HG02623 (cell line): ENCODE measurements around the gene BTBD2.
"Not testable (repeated sequence)": the region's sequence is repeated elsewhere in the genome, so short reads cannot be mapped to it uniquely, and the experiment has no call there.

Experiments
- ATAC-seq: cut with Tn5 transposase; IDR thresholded peaks from one replicate; pipeline ENCODE4 v1.9.1; 2021; ENCODE audit warnings: moderate library complexity; ENCODE audit not compliant: unreplicated experiment

BTBD2 gene

GRCh38 chr19:2040647-2041432, 25.3 kb upstream of the BTBD2 start:
- no peak for ATAC-seq

DNA sequence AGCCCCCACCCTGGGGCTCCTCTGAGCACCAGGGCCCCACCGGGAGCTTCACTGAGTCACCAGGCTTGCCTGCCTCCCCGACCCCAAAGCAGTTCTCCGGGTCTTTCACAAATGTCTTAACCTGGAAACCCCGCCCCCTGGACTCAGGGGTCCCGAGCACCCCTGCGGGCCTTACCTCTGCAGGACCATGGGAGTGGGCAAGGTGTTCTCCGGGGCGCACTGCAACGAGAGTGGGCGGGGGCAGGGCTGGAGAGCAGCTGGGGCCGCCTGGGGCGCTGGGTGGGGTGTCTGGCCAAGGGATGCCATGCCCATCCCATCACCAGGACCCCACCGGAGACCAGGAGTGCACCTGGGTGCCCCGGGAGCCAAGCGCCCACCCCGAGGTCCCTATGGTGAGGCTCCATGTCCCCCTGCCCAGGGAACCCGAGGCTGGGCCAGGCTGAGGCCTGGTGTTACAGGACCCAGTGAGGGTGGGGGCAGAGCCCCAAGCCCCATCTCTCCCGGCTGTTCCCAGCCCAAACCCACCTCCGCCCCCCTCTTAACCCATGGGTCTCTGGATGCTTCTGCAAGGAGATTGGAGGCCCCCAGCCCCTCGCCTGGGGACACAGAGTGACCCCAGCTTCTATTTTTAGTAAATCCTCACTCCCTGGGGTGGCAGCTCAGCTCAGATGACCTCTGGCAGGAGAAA, 24.6 kb upstream of the BTBD2 start:
- no peak for ATAC-seq

- no peak for ATAC-seq
Measured at GRCh38 chr19:2039089-2039958, 23.8 kb upstream of the BTBD2 start.

GRCh38 chr19:2038284-2039088, 23.0 kb upstream of the BTBD2 start:
- ATAC-seq: no peak

DNA sequence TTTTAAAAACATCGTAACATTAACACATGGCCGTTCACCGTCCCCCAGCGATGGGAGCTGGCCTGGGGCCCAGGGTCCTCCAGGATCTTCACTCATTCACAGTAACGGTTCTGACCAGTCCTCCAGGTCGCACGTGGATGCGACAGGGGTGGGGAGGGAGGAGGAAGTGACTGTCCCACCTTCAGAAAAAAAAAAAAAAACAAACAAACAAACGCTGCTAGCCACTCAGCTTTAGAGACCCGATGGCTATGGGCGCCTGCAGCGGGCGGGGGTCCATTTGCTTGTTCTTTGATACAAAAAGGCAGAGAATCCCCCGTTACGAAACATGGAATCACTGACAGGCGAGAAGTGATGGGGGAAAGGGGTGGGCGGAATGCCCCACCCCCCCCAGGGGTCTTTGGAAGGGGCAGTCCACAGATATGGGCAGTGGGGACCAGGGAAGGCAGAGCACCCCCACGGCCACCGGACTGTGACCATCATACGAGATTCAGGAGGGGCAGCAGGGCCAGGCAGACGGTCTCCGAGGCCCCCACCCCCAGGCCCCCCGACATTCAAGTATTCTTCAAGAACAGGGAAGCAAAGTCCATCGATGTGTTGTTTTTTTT, 22.2 kb upstream of the BTBD2 start:
- ATAC-seq: no peak

GRCh38 chr19:2036424-2036823, 20.9 kb upstream of the BTBD2 start:
- ATAC-seq: no peak

DNA sequence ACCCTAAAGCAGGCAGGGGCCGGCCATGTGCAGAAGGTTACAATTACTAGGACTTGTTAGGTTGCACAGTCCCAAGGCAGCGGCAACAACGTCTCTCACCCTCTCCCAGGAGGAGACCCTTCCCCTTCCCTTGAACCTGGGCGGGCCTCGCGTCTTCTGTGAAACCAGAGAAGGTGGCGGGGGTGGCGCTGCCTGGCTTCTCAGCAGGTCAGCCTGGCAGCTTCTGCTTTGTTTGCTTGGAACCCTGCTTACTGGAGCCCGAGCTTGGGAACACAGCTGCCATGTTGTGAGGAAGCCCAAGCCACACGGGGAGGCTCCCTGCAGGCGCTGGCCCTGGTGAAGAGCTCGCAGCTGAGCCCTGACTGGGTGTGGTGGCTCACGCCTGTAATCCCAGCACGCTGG, 20.1 kb upstream of the BTBD2 start:
- no peak for ATAC-seq

DNA sequence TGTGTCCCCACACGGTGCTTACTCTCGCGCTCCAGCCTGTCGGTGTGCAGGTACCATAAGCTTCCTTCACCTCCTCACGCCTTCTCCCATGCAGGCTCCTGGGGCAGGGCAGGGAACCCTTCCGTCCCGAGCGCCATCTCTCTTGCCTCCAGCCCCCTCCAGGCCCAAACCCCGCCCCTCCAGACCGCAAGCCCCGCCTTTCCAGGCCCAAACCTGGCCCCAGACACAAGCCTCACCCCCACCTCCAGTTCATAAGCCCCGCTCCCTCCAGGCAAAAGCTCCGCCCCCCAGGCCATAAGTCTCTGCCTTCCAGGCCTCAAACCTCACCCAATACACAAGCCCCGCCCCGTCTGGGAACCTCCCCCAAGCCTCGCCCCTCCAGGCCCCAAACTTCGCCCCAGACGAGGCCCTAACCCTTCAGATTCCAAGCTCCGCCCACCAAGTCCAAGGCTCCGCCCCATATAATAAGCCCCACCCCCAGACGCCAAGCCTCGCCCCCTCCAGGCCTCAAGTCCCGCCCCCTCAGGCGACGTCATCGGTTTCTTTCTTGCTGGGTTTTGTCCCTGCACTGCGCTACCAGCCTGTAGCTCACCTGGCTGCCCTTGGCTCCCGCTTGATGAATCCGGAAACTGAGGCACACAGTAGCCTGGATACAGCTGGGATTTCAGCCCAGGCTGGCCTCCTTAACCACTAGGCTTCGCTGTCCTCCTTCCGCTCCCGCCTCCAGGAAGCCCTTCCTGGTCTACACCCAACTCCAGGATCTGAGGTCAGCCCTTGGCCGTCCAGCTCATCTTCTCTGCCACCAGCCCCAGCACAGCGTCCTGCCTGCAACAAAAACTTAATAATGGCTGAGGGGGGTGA, 19.4 kb upstream of the BTBD2 start:
- ATAC-seq: no peak

DNA sequence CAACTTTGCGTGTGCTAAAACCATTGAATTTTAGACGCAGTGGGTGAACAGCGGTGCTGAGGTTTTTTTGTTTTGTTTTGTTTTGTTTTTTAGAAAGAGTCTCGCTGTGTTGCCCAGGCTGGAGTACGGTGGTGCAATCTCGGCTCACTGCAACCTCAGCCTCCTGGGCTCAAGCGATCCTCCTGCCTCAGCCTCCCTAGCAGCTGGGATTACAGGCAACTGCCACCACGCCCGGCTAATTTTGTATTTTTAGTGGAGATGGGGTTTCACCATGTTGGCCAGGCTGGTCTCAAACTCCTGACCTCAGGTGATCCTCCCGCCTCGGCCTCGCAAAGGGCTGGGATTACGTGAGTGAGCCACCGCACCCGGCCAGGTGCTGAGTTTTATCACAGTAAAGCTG, 18.7 kb upstream of the BTBD2 start:
- not testable (repeated sequence) for ATAC-seq

- ATAC-seq: no peak
Measured at GRCh38 chr19:2033825-2034159, 18.3 kb upstream of the BTBD2 start.

DNA sequence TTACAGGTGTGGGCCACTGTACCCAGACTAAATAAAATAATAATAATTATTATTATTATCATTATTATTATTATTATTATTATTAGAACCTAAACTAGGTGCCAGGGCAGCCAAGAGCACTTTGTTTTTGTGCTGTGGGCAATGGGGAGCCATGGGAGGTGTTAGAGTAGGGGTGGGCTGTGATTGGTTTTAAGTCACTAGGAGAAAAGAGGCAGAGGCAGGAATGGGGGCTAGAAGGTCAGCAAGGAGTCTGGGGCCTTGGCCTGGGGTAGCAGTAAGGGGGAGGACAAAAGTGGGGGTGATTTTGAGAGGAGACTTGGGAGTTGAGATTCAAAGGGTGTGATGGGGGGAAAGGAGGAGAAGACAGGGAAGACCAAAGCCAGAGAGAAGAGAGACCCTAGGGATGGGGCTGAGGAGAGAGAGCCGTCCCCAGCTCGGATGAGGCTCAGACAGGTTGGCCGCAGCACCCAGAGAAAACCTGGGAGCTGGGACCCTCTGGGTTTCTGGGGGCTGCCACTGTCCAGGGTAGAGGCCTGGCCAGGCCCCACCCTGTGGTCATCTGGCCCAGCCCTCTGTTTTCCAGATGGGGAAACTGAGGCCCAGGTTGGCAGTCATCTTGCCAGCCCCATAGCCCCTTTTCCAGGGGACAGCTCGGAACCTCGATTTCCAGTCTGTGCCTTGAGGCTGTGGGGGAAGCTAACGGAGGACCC, 17.8 kb upstream of the BTBD2 start:
- ATAC-seq: no peak

DNA sequence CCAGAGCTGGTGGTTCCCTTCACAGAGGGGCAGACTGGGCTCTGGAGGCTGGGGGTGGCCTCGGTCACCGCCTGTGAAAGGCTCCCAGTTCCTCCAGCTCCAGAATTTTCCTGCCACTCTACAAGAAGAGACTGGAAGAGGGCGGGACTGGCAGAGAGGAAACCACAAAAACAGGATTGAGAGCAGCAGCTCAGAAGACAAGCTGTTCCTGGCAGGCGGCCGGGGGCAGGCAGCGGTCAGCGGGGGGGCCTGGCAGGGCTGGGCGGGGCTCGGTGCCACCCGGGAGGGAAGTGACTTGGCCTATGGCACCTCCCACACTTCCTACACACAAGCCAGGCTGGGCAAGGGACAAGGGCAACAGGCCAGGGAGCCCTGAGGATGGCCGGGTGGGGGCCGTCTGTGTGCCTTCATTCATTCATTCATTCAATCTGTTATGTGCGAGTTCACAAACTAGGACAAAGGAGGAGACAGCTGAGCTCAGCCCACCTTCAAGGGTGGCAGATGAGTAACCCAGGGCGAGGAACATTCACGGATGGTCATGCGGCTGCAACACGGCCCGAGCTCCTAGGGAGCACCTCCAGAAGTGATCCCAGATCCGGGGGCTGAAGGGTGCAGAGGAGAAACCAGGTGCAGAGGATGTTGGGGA, 16.9 kb upstream of the BTBD2 start:
- no peak for ATAC-seq

GRCh38 chr19:2027361-2027760, 11.8 kb upstream of the BTBD2 start:
- no peak for ATAC-seq

- no peak for ATAC-seq
Measured at GRCh38 chr19:2026770-2027169, 11.3 kb upstream of the BTBD2 start.

GRCh38 chr19:2022289-2022688, 6.8 kb upstream of the BTBD2 start:
- no peak for ATAC-seq

DNA sequence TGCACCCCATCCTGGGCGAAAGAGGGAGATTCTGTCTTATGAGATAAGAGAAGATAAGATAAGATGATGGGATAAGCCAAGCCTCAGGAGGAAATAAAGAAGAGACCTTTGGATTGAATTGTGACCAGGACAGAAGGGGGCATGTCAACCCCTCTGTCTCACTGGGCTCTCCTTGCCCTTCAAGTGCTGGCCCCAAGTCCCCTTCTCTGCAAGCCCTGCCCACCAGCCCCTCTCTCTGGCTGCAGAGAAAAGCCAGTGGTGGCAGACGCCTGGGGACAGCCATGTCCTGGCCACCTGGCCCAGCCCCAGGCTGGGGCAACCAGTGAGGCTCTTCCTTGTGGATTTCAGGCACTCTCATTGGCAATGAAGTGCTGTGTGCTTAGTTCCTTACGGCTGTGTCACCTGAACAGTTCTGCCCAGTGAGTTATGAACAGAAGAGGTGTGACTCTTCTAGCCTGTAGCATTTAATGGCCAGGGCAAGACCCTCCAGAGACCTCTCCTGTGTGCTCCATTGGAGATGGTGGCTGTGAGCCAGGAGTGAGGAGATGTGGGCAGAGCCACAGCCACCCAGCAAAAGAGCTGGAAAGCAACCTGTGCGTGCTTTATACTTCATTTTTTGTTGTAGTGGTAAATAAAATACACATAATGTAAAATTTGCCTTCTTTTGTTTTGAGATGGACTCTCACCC, 6.1 kb upstream of the BTBD2 start:
- no peak for ATAC-seq

DNA sequence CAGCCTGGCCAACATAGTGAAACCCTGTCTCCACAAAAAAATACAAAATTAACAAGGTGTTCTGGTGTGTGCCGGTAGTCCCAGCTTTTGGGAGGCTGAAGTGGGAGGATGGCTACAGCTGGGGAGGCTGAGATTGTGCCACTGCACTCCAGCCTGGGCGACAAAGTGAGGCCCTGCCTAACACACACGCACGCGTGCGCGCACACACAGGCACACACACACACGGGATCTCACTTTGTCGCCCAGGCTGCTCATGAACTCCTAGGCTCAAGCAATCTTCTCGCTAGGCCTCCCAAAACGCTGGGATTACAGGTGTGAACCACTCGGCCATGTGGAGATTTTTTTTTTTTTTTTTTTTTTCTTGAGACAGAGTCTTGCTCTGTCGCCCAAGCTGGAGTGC, 3.2 kb upstream of the BTBD2 start:
- ATAC-seq: no peak
